Left renal cortex interstitium (tissue), 4 donors: ENCODE data around the gene CIB2. TPM values are rescaled to one million over a fixed set of nuclear protein-coding genes. Genes with fewer than 3 reads are reported as not detected.

Source experiments
- DNase-seq, 4 donors: peaks; one replicate each; pipeline ENCODE4 v3.0.0-alpha.2; 2013; ENCODE audit warnings: low read depth in 4 of 4, low spot score in 2 of 4, missing footprints in 1 of 4
- polyA plus RNA-seq, 4 donors: library from polyadenylated mRNA; unstranded; fragments of 120-200 nt; gene quantifications; one replicate each; pipeline ENCODE4 v1.2.1, GENCODE V29; 2013; ENCODE audit not compliant: insufficient read length in 4 of 4

The CIB2 gene
- polyA plus RNA-seq, 4 donors: 29.6 to 34.2 (median 31.5) TPM

DNA sequence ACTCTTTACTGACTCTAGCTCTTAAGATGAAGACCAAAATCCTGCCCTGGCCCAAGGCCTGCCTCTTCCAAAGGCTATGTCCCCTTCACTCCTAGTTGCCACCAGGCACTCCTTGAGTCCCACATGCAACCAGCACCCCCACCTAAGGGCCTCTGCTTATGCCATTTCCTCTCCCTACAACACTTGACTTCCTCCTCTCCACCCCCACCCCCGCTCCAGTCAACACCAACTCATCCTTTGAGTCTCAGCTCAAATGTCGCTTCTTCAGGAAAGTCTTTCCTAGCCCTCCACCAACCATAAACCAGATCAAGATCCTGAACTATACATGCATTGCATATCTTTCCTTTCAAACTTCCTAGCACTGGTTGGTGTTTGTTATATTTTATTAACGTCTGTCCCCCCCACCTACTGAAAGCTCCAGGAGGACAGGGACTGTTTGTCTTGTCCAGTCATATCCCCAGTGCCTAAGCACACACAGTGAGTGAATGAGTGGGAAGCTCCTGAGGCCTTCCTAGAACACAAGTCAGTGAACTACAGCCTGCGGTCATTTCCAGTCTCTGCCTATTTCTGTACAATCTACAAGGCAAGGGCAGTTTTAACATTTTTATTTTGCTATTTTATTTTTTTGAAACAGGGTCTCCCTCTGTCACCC lies 61.1 kb downstream of the CIB2 start:
- DNase-seq: no peak

DNA sequence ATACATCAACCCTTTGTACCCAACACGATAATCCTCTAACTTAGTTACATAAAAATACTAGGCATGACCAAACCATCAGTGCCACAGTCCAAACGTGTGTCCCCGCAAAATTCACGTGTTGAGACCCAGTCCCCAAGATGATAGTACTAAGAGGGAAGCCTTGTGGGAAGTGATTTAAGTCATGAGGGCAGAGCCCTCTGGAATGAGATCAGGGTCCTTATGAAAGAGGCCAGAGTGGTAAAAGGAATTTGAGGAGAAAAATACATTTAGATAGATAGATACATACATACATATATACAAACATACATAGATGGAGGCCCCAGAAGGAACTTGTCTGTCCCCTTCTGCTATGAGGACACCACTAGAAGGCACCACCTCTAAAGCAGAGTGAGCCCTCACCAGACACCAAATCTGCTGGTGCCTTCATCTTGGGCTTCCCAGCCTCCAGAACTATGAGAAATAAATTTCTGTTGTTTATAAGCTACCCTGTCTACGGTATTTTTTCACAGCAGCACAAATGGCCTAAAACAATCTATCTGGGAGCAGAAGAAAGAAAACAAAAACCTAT lies 61.7 kb downstream of the CIB2 start:
- no peak for DNase-seq

GRCh38 chr15:78069052-78069414 lies 62.2 kb downstream of the CIB2 start:
- no peak for DNase-seq

GRCh38 chr15:78067328-78068228 lies 63.7 kb downstream of the CIB2 start:
- DNase-seq: no peak

DNA sequence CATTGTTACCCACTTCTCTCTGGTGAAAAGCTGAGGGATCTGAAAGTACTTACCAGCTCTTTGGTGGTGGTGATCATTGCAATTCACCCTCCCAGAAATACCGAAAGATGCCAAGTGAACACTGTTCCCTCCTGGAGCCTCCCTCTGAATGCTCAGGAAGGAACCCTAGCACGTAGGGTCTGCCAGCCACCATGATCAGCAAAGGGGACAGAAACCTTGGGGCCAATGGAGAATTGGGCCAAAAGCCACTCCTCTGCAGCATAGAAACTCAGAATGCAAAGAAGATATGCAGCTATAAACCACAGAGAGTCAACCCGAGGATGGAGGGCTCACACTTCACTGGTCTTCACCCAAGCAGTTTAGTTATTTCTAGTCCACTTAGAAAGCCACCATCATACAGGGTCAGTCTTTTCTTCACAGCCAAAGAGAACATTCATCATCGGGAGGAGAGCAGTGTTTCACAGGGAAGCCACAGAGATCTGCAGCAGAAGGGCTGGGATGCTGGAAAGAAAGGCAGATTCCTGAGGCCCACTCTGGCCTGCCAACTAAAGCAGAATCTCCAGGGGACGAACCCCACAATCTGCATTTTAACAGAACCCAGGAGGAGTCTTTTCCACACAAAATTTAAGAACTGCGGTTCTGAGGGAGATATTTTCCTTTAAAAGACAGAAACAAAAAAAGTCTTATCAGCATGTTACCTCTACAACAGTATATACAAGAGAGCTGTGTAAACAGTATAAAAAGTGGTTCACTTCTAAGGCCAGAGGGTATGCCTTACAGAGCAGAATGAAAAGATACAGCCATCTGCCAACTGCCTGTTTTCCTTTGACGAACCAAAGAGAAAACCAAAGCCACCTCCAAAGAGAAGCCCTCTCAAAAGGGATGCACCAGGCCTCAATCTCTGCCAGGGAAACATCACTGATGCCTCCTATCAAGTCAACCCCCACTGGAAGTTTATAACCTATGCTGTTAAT lies 65.0 kb downstream of the CIB2 start:
- no peak for DNase-seq

DNA sequence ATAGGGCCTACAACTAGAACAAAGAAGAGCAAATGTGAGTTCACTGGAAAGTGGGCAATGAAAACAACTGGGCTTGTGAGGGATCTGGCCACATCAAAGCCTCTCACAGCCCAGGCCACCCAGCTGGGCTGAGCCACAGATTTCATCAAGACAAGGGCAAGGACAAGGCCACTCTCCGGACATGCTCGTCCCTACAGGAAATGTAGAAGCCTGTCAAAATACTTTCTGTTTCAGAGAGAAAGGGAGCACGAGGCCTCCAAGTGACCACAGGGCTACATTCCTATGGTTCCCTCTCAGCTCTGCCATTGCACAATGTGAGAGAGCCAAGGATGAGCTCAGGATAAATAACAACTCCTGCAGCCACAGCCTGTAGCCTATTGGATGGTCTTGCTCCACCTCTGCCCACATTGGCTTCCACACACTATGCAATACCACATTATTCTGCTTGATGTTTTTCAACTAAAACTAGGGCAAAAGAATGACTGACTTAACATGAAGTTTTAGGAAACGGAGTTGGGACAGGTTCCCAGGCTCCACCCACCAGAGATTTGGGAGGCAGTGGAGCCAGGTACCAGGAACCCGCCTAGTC lies 65.9 kb downstream of the CIB2 start:
- DNase-seq: no peak

DNA sequence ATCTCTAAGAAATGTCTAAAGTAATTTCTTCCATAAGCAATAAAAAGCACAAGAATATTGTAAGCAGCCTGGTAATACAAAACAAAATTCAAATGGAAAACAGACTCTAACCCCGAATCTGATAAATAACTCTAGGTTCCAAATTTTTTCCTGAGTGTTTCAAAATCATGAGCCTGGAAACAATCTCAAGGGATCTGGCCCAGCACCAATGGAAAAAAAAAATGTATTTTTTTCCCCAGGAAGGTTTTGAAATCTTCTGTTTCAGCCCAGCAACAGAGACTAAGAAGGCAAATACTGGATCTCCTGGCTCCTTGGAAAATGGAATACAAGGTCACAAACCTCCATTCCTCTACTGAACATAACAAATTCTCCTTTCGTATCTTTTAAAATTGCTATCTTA lies 66.7 kb downstream of the CIB2 start:
- DNase-seq: no peak

GRCh38 chr15:78063970-78064385 lies 67.3 kb downstream of the CIB2 start:
- DNase-seq: no peak

DNA sequence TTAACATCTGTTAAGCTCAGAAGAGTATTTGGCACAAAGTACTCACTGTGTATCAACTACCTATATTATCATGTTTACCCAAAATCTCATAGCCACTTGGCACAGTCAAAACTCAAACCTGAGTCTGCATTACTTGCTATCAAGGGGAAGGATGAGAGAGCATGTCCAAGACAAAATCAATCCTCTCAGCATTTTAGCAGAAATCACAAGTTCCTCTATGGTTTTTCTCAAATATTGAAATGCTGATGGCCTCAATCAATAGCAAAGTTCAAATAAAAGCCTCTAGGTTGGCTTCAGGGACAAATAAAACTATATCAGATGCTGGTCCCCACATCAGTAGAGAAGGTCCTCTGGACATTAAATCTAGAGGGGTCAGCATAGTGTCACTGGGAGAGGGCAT lies 68.0 kb downstream of the CIB2 start:
- no peak for DNase-seq

DNA sequence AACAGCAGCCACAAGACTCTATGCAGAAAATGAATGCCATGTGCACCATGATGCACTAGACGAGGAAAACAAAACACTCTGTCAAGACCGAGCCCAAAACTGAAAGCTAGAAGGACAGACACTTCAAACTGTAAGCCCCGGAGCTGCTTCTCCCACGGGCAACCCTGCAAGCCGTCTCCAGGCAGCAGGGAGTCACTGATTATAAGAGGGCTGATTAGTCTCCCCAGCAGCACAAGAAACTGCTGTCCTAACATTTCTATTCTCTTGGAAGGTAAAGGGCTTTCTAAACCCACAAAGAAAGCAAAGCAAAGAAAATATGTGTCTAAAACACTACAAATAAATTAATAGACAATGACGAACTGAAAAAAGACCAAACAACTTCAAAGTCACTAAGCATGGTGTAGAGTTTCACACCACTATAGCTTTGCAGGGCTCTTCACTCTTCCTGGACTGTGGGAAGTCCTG lies 69.2 kb downstream of the CIB2 start:
- no peak for DNase-seq

- no peak for DNase-seq
Measured at GRCh38 chr15:78060232-78060631, 71.0 kb downstream of the CIB2 start.

GRCh38 chr15:78059110-78059839 lies 72.0 kb downstream of the CIB2 start:
- DNase-seq: no peak

- no peak for DNase-seq
Measured at GRCh38 chr15:78058401-78058935, 72.8 kb downstream of the CIB2 start.

DNA sequence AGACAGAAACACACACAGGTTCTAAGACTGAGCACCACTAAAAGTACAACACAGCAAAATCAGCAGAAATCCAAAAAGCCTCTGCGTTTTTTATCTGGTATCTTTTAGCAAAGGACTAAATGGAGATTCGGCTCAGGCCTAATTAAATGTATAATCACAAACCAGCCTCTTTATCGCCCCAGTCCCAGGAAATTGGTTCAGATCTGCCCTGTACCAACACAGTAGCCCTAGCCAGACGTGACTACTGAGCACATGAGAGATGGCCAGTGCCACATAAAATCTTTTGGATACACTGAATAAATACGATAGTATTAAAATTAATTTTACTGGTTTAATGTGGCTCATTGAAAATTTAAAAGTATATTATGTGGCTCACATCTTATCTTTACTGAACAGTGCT lies 73.4 kb downstream of the CIB2 start:
- DNase-seq: no peak

GRCh38 chr15:78056714-78057269 lies 74.5 kb downstream of the CIB2 start:
- no peak for DNase-seq

- DNase-seq: no peak
Measured at GRCh38 chr15:78055919-78056713, 75.1 kb downstream of the CIB2 start.

- no peak for DNase-seq
Measured at GRCh38 chr15:78054966-78055365, 76.3 kb downstream of the CIB2 start.
